D341Med (cell line): ENCODE data around the gene SLC35B3.
"Not testable (repeated sequence)": the region's sequence is repeated elsewhere in the genome, so short reads cannot be mapped to it uniquely, and the experiment has no call there.

Experiments
- DNase-seq: peaks from one replicate; pipeline ENCODE4 v3.0.0; 2012; ENCODE audit warnings: low spot score

SLC35B3 gene

GRCh38 chr6:8435093-8435844 is at the start of gene SLC35B3:
SLC35B3 (minus strand) TSS chr6:8435545.
- peak; percentile 98 for DNase-seq

- DNase-seq = no peak
These were observed 48.3 kb upstream of the SLC35B3 start for GRCh38 chr6:8483650-8484049.

GRCh38 chr6:8481727-8482126 is 46.4 kb upstream of the SLC35B3 start:
- DNase-seq = no peak

- DNase-seq = no peak
These were observed 43.1 kb upstream of the SLC35B3 start for GRCh38 chr6:8478418-8478817.

GRCh38 chr6:8476656-8477055 is 41.3 kb upstream of the SLC35B3 start:
- DNase-seq = no peak

GRCh38 chr6:8468552-8469356 is 33.4 kb upstream of the SLC35B3 start:
- no peak for DNase-seq

GRCh38 chr6:8462694-8463093 is 27.3 kb upstream of the SLC35B3 start:
- DNase-seq = no peak

GRCh38 chr6:8462169-8462568 is 26.8 kb upstream of the SLC35B3 start:
- no peak for DNase-seq

GRCh38 chr6:8446391-8446790 is 11.0 kb upstream of the SLC35B3 start:
- DNase-seq = no peak

- not testable (repeated sequence) for DNase-seq
These were observed 10.6 kb upstream of the SLC35B3 start for GRCh38 chr6:8445930-8446329.

GRCh38 chr6:8442150-8442549 is 6.8 kb upstream of the SLC35B3 start:
- no peak for DNase-seq

- DNase-seq = no peak
These were observed 6.1 kb upstream of the SLC35B3 start for GRCh38 chr6:8441452-8441851.

- DNase-seq = no peak
These were observed 4.4 kb upstream of the SLC35B3 start for GRCh38 chr6:8439601-8440268.

GRCh38 chr6:8437813-8438212 is 2.5 kb upstream of the SLC35B3 start:
- DNase-seq = no peak

GRCh38 chr6:8436966-8437365 is 1.6 kb upstream of the SLC35B3 start:
- no peak for DNase-seq

GRCh38 chr6:8435845-8436168 is 462 bp upstream of the SLC35B3 start:
- no peak for DNase-seq

- no peak for DNase-seq
These were observed 635 bp downstream of the SLC35B3 start for GRCh38 chr6:8434727-8435092.

GRCh38 chr6:8432614-8433013 is 2.7 kb downstream of the SLC35B3 start:
- DNase-seq = no peak

GRCh38 chr6:8429821-8430220 is 5.5 kb downstream of the SLC35B3 start:
- no peak for DNase-seq

GRCh38 chr6:8426544-8426943 is 8.8 kb downstream of the SLC35B3 start:
- not testable (repeated sequence) for DNase-seq

- no peak for DNase-seq
These were observed 15.2 kb downstream of the SLC35B3 start for GRCh38 chr6:8420031-8420588.

GRCh38 chr6:8415913-8416312 is 19.4 kb downstream of the SLC35B3 start:
- no peak for DNase-seq

GRCh38 chr6:8415280-8415679 is 20.1 kb downstream of the SLC35B3 start:
- no peak for DNase-seq
